Activated CD8-positive, alpha-beta memory T cell treated with anti-CD3 and anti-CD28 coated beads for 36 hours (primary cell): ENCODE measurements around the gene AKAP7. TPM values are rescaled to one million over a fixed set of nuclear protein-coding genes. Genes with fewer than 3 reads are reported as not detected.
"Not testable (repeated sequence)": the region's sequence is repeated elsewhere in the genome, so short reads cannot be mapped to it uniquely, and the experiment has no call there.

Experiments used
- CTCF ChIA-PET: fragments of 350-600 bp; sonication (Branson Sonifier 250); formaldehyde crosslinking; loops from one replicate; lab custom pipeline; 2021; ENCODE audit warnings: antibody characterized with exemption; lab: Charles Lee
- POLR2A ChIA-PET: fragments of 350-600 bp; sonication (Branson Sonifier 250); formaldehyde crosslinking; loops from one replicate; lab custom pipeline; 2021; ENCODE audit warnings: antibody characterized with exemption; lab: Charles Lee
- total RNA-seq, 2 experiments: library from RNA; stranded (reverse); gene quantifications; one replicate each; pipeline ENCODE4 v1.2.3, GENCODE V29; 2021

Gene AKAP7
- 1 to 10 TPM; 5.0 to 5.8 TPM for total RNA-seq

GRCh38 chr6:131135244-131136020 lies at the start of gene AKAP7:
AKAP7 (plus strand) TSS chr6:131135467; CDS start chr6:131135764, 297 bp downstream.
- POLR2A ChIA-PET = no interaction called here
- CTCF ChIA-PET = interaction anchor here (0.6 kb wide), 1 partner anchor 18 kb away, joined by 3 read pairs; no protein-coding TSS in a partner anchor

GRCh38 chr6:131090339-131090738 lies 44.9 kb upstream of the AKAP7 start:
- POLR2A ChIA-PET, CTCF ChIA-PET: not testable (repeated sequence)

GRCh38 chr6:131091944-131092343 lies 43.3 kb upstream of the AKAP7 start:
- POLR2A ChIA-PET = not testable (repeated sequence)

GRCh38 chr6:131093334-131093733 lies 41.9 kb upstream of the AKAP7 start:
- CTCF ChIA-PET = interaction anchor here (0.7 kb wide), 1 partner anchor 75 kb away, joined by 3 read pairs; no protein-coding TSS in a partner anchor
- POLR2A ChIA-PET = no interaction called here

More at GRCh38 chr6:131091944-131092343, 43.3 kb upstream of the AKAP7 start:
- CTCF ChIA-PET = not testable (repeated sequence)

GRCh38 chr6:131096786-131097185 lies 38.5 kb upstream of the AKAP7 start:
- POLR2A ChIA-PET = no interaction called here
- CTCF ChIA-PET = no interaction called here

GRCh38 chr6:131101911-131102680 lies 33.2 kb upstream of the AKAP7 start:
- ChIA-PET CTCF (interaction anchor here (0.6 to 0.7 kb wide), 2 partner anchors 528 to 1124 kb away, joined by 3 to 4 read pairs; no protein-coding TSS in a partner anchor), POLR2A (interaction anchor here (0.7 kb wide), 1 partner anchor 173 kb away, joined by 3 read pairs; no protein-coding TSS in a partner anchor)

- POLR2A ChIA-PET = no interaction called here
Observed at GRCh38 chr6:131103296-131103695, 32.0 kb upstream of the AKAP7 start.

GRCh38 chr6:131103901-131104300 lies 31.4 kb upstream of the AKAP7 start:
- CTCF ChIA-PET = no interaction called here

More at GRCh38 chr6:131103296-131103695, 32.0 kb upstream of the AKAP7 start:
- CTCF ChIA-PET = no interaction called here

GRCh38 chr6:131107151-131107550 lies 28.1 kb upstream of the AKAP7 start:
- POLR2A ChIA-PET = no interaction called here
- CTCF ChIA-PET = interaction anchor here (1.2 kb wide), 1 partner anchor 10 kb away, joined by 3 read pairs; no protein-coding TSS in a partner anchor

More at GRCh38 chr6:131103901-131104300, 31.4 kb upstream of the AKAP7 start:
- POLR2A ChIA-PET = no interaction called here

GRCh38 chr6:131112249-131112648 lies 23.0 kb upstream of the AKAP7 start:
- ChIA-PET POLR2A (no interaction called here), CTCF (no interaction called here)

GRCh38 chr6:131115651-131116050 lies 19.6 kb upstream of the AKAP7 start:
- ChIA-PET CTCF (interaction anchor here (1.1 to 3.7 kb wide), 3 partner anchors 50 to 230 kb away, joined by 3 to 29 read pairs (median 4); no protein-coding TSS in a partner anchor), POLR2A (no interaction called here)

- CTCF ChIA-PET = interaction anchor here (1.1 to 3.7 kb wide), 3 partner anchors 49 to 231 kb away, joined by 3 to 29 read pairs (median 4); no protein-coding TSS in a partner anchor
- POLR2A ChIA-PET = no interaction called here
Observed at GRCh38 chr6:131116321-131116720, 18.9 kb upstream of the AKAP7 start.

GRCh38 chr6:131116755-131117360 lies 18.4 kb upstream of the AKAP7 start:
- CTCF ChIA-PET = interaction anchor here (0.7 to 3.7 kb wide), 4 partner anchors 10 to 232 kb away, joined by 3 to 29 read pairs (median 3); partner anchors contain the start of gene AKAP7

GRCh38 chr6:131117878-131118277 lies 17.4 kb upstream of the AKAP7 start:
- POLR2A ChIA-PET = interaction anchor here (0.7 kb wide), 1 partner anchor 306 kb away, joined by 3 read pairs; no protein-coding TSS in a partner anchor

More at GRCh38 chr6:131116755-131117360, 18.4 kb upstream of the AKAP7 start:
- POLR2A ChIA-PET = no interaction called here

GRCh38 chr6:131122007-131122406 lies 13.3 kb upstream of the AKAP7 start:
- ChIA-PET CTCF (interaction anchor here (0.6 kb wide), 1 partner anchor 331 kb away, joined by 3 read pairs; no protein-coding TSS in a partner anchor), POLR2A (no interaction called here)

More at GRCh38 chr6:131117878-131118277, 17.4 kb upstream of the AKAP7 start:
- CTCF ChIA-PET = interaction anchor here (3.7 kb wide), 1 partner anchor 233 kb away, joined by 29 read pairs; no protein-coding TSS in a partner anchor

GRCh38 chr6:131122516-131122915 lies 12.8 kb upstream of the AKAP7 start:
- ChIA-PET POLR2A (no interaction called here), CTCF (no interaction called here)

- ChIA-PET POLR2A (no interaction called here), CTCF (no interaction called here)
Observed at GRCh38 chr6:131124336-131125071, 10.8 kb upstream of the AKAP7 start.

- CTCF ChIA-PET = no interaction called here
- POLR2A ChIA-PET = no interaction called here
Observed at GRCh38 chr6:131125431-131125830, 9.8 kb upstream of the AKAP7 start.
